Uterus (tissue), 4 donors: ENCODE results near the gene IPO13. TPM values are rescaled to one million over a fixed set of nuclear protein-coding genes. Genes with fewer than 3 reads are reported as not detected.

Experiments
- DNase-seq, 2 donors: peaks; one replicate each; pipeline ENCODE4 v3.0.0-alpha.2; 2019 to 2020
- H3K27ac ChIP-seq, 2 donors: fragments of 200-600 bp; sonication (generic); 1 replicate in 1 of 2; 2 replicates in 1 of 2; pipeline ENCODE4 v1.5.1; 2016 to 2018
- H3K27me3 ChIP-seq, 2 donors: fragments of 200-600 bp; sonication (generic); one replicate each; pipeline ENCODE4 v1.5.1; 2018 to 2019; ENCODE audit warnings: control low read depth in 1 of 2
- H3K36me3 ChIP-seq, 2 donors: fragments of 200-600 bp; sonication (generic); one replicate each; pipeline ENCODE4 v1.5.1; 2019; ENCODE audit warnings: control low read depth in 1 of 2
- H3K4me1 ChIP-seq, 2 donors: fragments of 200-600 bp; sonication (generic); one replicate each; pipeline ENCODE4 v1.5.1; 2018 to 2019; ENCODE audit warnings: control low read depth in 1 of 2
- H3K4me3 ChIP-seq, 2 donors: fragments of 200-600 bp; sonication (generic); 1 replicate in 1 of 2; 2 replicates in 1 of 2; pipeline ENCODE4 v1.5.1; 2018 to 2019; ENCODE audit warnings: mild to moderate bottlenecking in 1 of 2
- H3K9me3 ChIP-seq, 2 donors: fragments of 200-600 bp; sonication (generic); one replicate each; pipeline ENCODE4 v1.5.1; 2019; ENCODE audit warnings: control low read depth in 1 of 2
- POLR2A ChIP-seq, 2 donors: fragments of 450-650 bp; IDR thresholded peaks; one replicate each; pipeline ENCODE4 v1.6.1; 2016; ENCODE audit warnings: antibody characterized with exemption in 2 of 2, mild to moderate bottlenecking in 1 of 2, moderate library complexity in 1 of 2
- intact Hi-C: fragments of 100-400 bp; cut with DNase I; formaldehyde crosslinking; loops from one replicate; pipeline ENCODE4 v1.15.1; 2023; ENCODE audit warnings: low total_unique reads
- total RNA-seq, 4 donors: library from RNA; depleted of rRNA in 3 of 4; stranded (reverse); fragments of >200 nt in 3 of 4; gene quantifications; one replicate each; pipeline versions ENCODE4 v1.1.0 to v1.2.4, GENCODE V29; 2014 to 2023
- TF ChIP-seq, protein P1 (sequence below), 4 experiments: fragments of 200-600 bp in 2 of 4; fragments of 450-650 bp in 2 of 4; sonication (generic) in 2 of 4; IDR thresholded peaks; one replicate each; pipeline ENCODE4 v1.5.1; 2016 to 2019; ENCODE audit warnings: antibody characterized with exemption in 4 of 4, mild to moderate bottlenecking in 2 of 4, moderate library complexity in 1 of 4
- donor health status: DM: yes; HTN: yes; CAD: no.

Gene IPO13
- total RNA-seq, 4 donors from 2014 or later: 6.9 to 26.7 (median 18.0) TPM

DNA sequence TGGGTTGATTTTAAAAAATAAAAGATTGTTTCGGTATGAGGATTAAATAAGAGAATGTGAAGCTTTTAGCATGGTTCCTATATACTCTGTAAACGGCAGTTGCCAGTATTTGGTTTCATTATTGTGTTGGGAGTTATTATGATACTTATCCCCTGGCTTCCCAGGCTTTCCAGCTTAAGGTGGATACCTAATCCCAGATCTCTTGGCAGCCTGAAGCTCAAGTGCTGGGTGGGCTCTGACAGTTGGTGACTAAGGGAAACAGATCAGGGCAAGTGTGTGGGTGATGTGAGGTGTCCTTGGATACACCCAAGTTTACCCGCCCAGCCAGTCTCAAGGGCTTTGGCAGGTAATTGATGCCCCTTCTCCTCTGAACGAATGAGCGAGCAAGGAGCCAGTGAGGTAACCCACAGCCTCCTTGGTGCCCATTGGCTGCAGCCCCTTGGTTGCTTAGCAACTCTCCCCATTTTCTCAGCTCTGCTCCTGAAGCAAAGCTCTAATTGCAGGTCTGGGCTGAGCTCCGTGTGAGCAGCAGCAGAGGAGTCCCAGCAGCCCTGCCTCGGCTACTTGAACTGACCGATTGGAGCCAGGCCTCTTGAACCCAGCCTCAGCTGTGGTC, 6.1 kb downstream of the IPO13 start:
- H3K27me3 ChIP-seq: no peaks in the 10 kb centered on the region
- H3K4me1 ChIP-seq: peaks cover 0 to 10% of the 10 kb centered on the region in 2 donors
- H3K9me3 ChIP-seq: no peaks in the 10 kb centered on the region
- TF ChIP-seq, protein P1, sequence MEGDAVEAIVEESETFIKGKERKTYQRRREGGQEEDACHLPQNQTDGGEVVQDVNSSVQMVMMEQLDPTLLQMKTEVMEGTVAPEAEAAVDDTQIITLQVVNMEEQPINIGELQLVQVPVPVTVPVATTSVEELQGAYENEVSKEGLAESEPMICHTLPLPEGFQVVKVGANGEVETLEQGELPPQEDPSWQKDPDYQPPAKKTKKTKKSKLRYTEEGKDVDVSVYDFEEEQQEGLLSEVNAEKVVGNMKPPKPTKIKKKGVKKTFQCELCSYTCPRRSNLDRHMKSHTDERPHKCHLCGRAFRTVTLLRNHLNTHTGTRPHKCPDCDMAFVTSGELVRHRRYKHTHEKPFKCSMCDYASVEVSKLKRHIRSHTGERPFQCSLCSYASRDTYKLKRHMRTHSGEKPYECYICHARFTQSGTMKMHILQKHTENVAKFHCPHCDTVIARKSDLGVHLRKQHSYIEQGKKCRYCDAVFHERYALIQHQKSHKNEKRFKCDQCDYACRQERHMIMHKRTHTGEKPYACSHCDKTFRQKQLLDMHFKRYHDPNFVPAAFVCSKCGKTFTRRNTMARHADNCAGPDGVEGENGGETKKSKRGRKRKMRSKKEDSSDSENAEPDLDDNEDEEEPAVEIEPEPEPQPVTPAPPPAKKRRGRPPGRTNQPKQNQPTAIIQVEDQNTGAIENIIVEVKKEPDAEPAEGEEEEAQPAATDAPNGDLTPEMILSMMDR (IDR thresholded peaks at IDR 0.05): no peak
- TF ChIP-seq POLR2A (IDR thresholded peaks at IDR 0.05): no peak
- H3K4me3 ChIP-seq: no peak overlapping the region
- DNase-seq: no peak
- no peak overlapping the region for H3K27ac ChIP-seq
- intact Hi-C loops: no loop called here
- no peaks in the 10 kb centered on the region for H3K36me3 ChIP-seq

DNA sequence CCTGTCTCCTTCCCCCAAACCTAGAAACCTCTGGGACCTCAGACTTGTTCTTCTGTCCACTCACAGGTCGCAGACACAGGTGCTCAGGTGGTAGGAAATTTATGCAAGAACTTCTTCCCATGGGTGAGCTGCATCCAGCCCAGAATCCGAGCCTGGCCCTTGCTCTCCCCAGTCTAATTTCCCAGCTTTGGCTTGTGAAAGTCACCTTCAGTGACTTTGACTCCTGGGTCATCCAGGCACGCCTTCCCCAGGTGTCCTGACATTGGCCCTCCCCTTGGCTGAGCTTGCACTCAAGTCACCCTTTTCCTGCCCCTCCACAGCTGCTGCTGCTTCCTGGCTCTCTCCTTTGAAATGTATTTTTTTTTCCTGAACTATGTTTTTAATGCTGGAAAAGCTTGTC, 6.6 kb downstream of the IPO13 start:
- H3K4me1 ChIP-seq: peaks cover 0 to 5% of the 10 kb centered on the region in 2 donors
- intact Hi-C loops: no loop called here
- H3K4me3 ChIP-seq: no peak overlapping the region
- TF ChIP-seq, protein P1 (IDR thresholded peaks at IDR 0.05): no peak
- TF ChIP-seq POLR2A (IDR thresholded peaks at IDR 0.05): no peak
- H3K9me3 ChIP-seq: no peaks in the 10 kb centered on the region
- no peak for DNase-seq
- H3K36me3 ChIP-seq: no peaks in the 10 kb centered on the region
- no peak overlapping the region for H3K27ac ChIP-seq
- no peaks in the 10 kb centered on the region for H3K27me3 ChIP-seq

DNA sequence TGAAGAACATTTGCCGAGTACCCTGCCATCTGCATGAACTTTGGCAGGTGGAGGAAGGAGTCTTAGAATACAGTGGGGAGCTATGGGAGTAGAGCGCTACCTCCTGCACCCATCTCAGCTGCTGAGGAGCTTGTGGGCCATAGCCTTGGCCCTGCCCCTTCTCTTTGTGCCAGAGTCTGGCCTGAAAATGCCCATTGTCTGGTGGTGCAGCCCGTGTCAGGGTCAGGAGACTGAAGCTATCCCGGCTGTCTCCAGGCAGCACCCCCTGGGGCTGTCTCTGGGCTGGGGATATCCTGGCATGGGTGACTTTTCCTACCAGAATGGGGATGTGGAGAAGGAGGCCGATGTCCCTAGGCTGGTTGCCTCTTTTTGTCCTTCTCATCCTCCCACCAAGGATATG, 7.3 kb downstream of the IPO13 start:
- intact Hi-C loops: no loop called here
- DNase-seq: no peak
- no peaks in the 10 kb centered on the region for H3K9me3 ChIP-seq
- H3K27me3 ChIP-seq: no peaks in the 10 kb centered on the region
- no peak overlapping the region for H3K27ac ChIP-seq
- no peaks in the 10 kb centered on the region for H3K4me1 ChIP-seq
- TF ChIP-seq POLR2A (IDR thresholded peaks at IDR 0.05): no peak
- TF ChIP-seq, protein P1 (IDR thresholded peaks at IDR 0.05): no peak
- no peak overlapping the region for H3K4me3 ChIP-seq
- H3K36me3 ChIP-seq: no peaks in the 10 kb centered on the region

DNA sequence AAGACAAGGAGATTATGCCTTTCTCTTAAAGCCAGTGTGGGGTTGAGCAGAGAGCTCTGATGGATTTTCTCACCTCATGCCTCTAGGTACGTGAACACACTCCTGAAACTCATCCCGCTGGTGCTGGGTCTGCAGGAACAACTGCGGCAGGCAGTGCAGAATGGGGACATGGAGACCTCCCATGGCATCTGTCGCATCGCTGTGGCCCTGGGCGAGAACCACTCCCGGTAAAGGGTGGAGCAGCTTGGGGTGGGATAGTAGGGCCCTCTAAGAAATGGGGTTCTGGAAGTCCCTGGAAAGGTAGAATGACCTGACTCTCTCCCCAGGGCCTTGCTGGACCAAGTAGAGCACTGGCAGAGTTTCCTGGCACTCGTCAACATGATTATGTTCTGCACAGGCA, 9.5 kb downstream of the IPO13 start:
- Histone ChIP-seq H3K27me3 (no peaks in the 10 kb centered on the region), H3K4me1 (no peaks in the 10 kb centered on the region), H3K36me3 (no peaks in the 10 kb centered on the region), H3K9me3 (no peaks in the 10 kb centered on the region), H3K27ac (no peak overlapping the region), H3K4me3 (no peak overlapping the region)
- DNase-seq: no peak
- intact Hi-C loops: no loop called here
- no peak for TF ChIP-seq POLR2A (IDR thresholded peaks at IDR 0.05)
- TF ChIP-seq, protein P1 (IDR thresholded peaks at IDR 0.05): no peak

DNA sequence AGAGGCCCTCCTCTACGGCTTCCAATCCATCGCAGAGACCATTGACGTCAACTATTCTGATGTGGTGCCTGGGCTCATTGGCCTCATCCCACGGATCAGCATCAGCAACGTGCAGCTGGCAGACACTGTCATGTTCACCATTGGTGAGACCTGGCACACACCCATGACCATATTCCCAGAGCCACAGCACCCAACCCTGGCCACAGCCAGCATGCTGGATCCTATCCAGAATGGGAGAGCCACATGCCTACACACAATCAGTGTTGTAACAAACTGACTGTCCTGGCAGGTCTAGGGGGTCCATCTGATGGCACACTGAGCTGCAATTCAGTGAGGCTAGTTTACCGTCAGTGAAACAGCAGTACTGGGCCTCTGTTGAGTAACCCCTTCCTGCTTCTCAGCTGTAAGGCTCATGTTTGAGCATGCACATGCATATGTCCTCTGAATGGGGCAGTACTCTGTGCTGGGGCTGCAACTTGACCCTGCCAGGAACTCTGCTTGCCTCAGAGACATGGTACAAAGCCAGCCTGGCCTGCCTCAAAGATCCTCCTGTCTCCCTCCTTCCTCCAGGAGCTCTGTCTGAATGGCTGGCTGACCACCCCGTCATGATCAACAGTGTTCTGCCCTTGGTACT, 10.8 kb downstream of the IPO13 start:
- no peaks in the 10 kb centered on the region for H3K9me3 ChIP-seq
- no peak overlapping the region for H3K27ac ChIP-seq
- DNase-seq: no peak
- TF ChIP-seq POLR2A (IDR thresholded peaks at IDR 0.05): no peak
- TF ChIP-seq, protein P1 (IDR thresholded peaks at IDR 0.05): no peak
- no peaks in the 10 kb centered on the region for H3K36me3 ChIP-seq
- H3K4me1 ChIP-seq: no peaks in the 10 kb centered on the region
- H3K27me3 ChIP-seq: no peaks in the 10 kb centered on the region
- intact Hi-C loops: no loop called here
- H3K4me3 ChIP-seq: no peak overlapping the region
